Cardiac fibroblast (primary cell): ENCODE measurements around the gene HTR5A.

Experiments used
- DNase-seq, 2 donors: peaks; one replicate each; pipeline versions ENCODE4 v3.0.0 to v3.0.0-alpha.2; 2010; ENCODE audit warnings: low read depth in 2 of 2
- H3K4me3 ChIP-seq, 2 donors: replicated peaks in 1 of 2; 1 replicate in 1 of 2; 2 replicates in 1 of 2; pipeline ENCODE4 v1.5.1; 2011; ENCODE audit warnings: low read depth in 2 of 2, low read length in 2 of 2, mild to moderate bottlenecking in 2 of 2, moderate library complexity in 1 of 2
- TF ChIP-seq, protein P1 (sequence below): IDR thresholded peaks from one replicate; pipeline ENCODE4 v1.5.1; 2011; ENCODE audit warnings: low read depth, mild to moderate bottlenecking, low read length, inconsistent platforms

Gene HTR5A

GRCh38 chr7:155073922-155074321, 3.8 kb downstream of the HTR5A start:
- TF ChIP-seq, protein P1, sequence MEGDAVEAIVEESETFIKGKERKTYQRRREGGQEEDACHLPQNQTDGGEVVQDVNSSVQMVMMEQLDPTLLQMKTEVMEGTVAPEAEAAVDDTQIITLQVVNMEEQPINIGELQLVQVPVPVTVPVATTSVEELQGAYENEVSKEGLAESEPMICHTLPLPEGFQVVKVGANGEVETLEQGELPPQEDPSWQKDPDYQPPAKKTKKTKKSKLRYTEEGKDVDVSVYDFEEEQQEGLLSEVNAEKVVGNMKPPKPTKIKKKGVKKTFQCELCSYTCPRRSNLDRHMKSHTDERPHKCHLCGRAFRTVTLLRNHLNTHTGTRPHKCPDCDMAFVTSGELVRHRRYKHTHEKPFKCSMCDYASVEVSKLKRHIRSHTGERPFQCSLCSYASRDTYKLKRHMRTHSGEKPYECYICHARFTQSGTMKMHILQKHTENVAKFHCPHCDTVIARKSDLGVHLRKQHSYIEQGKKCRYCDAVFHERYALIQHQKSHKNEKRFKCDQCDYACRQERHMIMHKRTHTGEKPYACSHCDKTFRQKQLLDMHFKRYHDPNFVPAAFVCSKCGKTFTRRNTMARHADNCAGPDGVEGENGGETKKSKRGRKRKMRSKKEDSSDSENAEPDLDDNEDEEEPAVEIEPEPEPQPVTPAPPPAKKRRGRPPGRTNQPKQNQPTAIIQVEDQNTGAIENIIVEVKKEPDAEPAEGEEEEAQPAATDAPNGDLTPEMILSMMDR: no peak
- H3K4me3 ChIP-seq: no peak overlapping the region
- DNase-seq: no peak

GRCh38 chr7:155084021-155084420, 13.9 kb downstream of the HTR5A start:
- DNase-seq: no peak
- TF ChIP-seq, protein P1: no peak
- no peak overlapping the region for H3K4me3 ChIP-seq

DNA sequence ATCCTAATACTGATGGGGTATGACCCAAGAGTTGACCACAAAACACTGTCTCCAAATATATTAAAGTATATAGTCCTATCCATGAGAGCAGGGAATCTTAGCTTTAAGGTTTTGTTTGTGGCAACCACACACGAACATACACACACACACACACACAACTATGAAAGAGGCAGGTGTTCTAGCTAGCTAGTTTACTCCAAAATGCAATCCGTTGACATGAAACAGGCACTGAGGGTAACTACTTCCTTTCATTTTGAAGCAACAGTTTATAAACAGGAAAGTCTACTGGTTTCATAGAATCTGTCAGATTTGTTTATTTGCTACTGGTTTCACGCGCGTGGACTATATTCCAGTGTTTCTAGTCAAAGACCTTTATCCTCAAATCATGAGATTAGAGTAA, 14.8 kb downstream of the HTR5A start:
- no peak overlapping the region for H3K4me3 ChIP-seq
- DNase-seq: no peak
- TF ChIP-seq, protein P1: no peak

GRCh38 chr7:155090684-155091083, 20.6 kb downstream of the HTR5A start:
- H3K4me3 ChIP-seq: no peak overlapping the region
- TF ChIP-seq, protein P1: no peak
- DNase-seq: no peak

DNA sequence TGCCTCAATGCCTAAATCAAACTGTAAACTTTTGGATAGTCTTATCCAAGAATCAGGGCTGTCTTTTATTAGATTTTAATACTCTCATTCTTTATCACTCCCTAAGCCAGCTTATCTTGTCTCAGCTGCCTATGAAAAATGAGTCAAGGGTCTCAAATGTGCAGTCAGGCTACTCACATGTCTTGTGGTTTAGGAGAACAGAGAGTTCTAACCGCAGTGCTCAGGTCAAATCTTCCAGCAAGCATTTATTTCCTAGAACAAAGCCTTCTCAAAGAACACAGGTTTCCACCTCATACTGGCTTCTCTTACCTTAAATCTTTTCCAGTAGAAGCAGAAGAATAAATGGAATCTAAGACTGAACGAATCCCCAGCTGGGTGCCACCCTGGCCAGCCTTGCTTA, 23.5 kb downstream of the HTR5A start:
- H3K4me3 ChIP-seq: no peak overlapping the region
- TF ChIP-seq, protein P1: no peak
- DNase-seq: no peak

- DNase-seq: no peak
- TF ChIP-seq, protein P1: no peak
- H3K4me3 ChIP-seq: no peak overlapping the region
Observed at GRCh38 chr7:155094636-155095135, 24.6 kb downstream of the HTR5A start.

- H3K4me3 ChIP-seq: no peak overlapping the region
- TF ChIP-seq, protein P1: no peak
- no peak for DNase-seq
Observed at GRCh38 chr7:155097338-155097737, 27.2 kb downstream of the HTR5A start.
